ENCODE data around the gene KBTBD13.

The KBTBD13 gene

GRCh38 chr15:65037309-65037708, 39.2 kb upstream of the KBTBD13 start:
- TF ChIP-seq, protein P1, sequence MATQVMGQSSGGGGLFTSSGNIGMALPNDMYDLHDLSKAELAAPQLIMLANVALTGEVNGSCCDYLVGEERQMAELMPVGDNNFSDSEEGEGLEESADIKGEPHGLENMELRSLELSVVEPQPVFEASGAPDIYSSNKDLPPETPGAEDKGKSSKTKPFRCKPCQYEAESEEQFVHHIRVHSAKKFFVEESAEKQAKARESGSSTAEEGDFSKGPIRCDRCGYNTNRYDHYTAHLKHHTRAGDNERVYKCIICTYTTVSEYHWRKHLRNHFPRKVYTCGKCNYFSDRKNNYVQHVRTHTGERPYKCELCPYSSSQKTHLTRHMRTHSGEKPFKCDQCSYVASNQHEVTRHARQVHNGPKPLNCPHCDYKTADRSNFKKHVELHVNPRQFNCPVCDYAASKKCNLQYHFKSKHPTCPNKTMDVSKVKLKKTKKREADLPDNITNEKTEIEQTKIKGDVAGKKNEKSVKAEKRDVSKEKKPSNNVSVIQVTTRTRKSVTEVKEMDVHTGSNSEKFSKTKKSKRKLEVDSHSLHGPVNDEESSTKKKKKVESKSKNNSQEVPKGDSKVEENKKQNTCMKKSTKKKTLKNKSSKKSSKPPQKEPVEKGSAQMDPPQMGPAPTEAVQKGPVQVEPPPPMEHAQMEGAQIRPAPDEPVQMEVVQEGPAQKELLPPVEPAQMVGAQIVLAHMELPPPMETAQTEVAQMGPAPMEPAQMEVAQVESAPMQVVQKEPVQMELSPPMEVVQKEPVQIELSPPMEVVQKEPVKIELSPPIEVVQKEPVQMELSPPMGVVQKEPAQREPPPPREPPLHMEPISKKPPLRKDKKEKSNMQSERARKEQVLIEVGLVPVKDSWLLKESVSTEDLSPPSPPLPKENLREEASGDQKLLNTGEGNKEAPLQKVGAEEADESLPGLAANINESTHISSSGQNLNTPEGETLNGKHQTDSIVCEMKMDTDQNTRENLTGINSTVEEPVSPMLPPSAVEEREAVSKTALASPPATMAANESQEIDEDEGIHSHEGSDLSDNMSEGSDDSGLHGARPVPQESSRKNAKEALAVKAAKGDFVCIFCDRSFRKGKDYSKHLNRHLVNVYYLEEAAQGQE (IDR thresholded peaks at IDR 0.05; ENCODE audit: insufficient read depth in 1 of 2, low read depth in 2 of 2, low read length in 2 of 2), result no peak
- TF ChIP-seq POLR2AphosphoS5 (IDR thresholded peaks at IDR 0.05; ENCODE audit: low read depth, low read length) (no peak), FOXP2 (optimal IDR thresholded peaks at IDR 0.05; ENCODE audit: borderline replicate concordance, extremely low read depth, extremely low read length, insufficient read depth) (no peak), SIN3A (IDR thresholded peaks at IDR 0.05; ENCODE audit: borderline replicate concordance, insufficient read depth, low read length) (no peak), TAF1 (IDR thresholded peaks at IDR 0.05; ENCODE audit: borderline replicate concordance, insufficient read depth, low read length) (no peak)

DNA sequence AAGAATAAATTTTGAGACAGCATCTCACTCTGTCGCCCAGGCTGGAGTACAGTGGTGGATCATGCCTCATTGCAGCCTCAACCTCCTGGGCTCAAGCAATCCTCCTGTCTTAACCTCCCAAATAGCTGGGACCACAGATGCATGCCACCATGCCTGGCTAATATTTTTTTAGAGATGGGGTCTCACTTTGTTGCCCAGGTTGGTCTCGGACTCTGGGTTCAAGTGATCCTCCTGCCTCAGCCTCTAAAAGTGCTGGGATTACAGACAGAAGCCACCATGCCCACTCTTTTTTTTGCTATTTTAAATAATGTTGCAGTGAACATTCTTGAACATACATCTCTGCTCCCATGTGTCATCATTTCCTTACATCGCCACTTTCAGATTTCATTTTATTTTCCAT, 38.1 kb upstream of the KBTBD13 start:
- TF ChIP-seq SIN3A (IDR thresholded peaks at IDR 0.05; ENCODE audit: borderline replicate concordance, insufficient read depth, low read length) (no peak), FOXP2 (optimal IDR thresholded peaks at IDR 0.05; ENCODE audit: borderline replicate concordance, extremely low read depth, extremely low read length, insufficient read depth) (no peak), POLR2AphosphoS5 (IDR thresholded peaks at IDR 0.05; ENCODE audit: low read depth, low read length) (no peak), TAF1 (IDR thresholded peaks at IDR 0.05; ENCODE audit: borderline replicate concordance, insufficient read depth, low read length) (no peak)
- TF ChIP-seq, protein P1 (IDR thresholded peaks at IDR 0.05; ENCODE audit: insufficient read depth in 1 of 2, low read depth in 2 of 2, low read length in 2 of 2), result no peak

- TF ChIP-seq, protein P1 (IDR thresholded peaks at IDR 0.05; ENCODE audit: insufficient read depth in 1 of 2, low read depth in 2 of 2, low read length in 2 of 2), result no peak
- no peak for TF ChIP-seq FOXP2 (optimal IDR thresholded peaks at IDR 0.05; ENCODE audit: borderline replicate concordance, extremely low read depth, extremely low read length, insufficient read depth)
- TF ChIP-seq SIN3A (IDR thresholded peaks at IDR 0.05; ENCODE audit: borderline replicate concordance, insufficient read depth, low read length), result no peak
- no peak for TF ChIP-seq TAF1 (IDR thresholded peaks at IDR 0.05; ENCODE audit: borderline replicate concordance, insufficient read depth, low read length)
- no peak for TF ChIP-seq POLR2AphosphoS5 (IDR thresholded peaks at IDR 0.05; ENCODE audit: low read depth, low read length)
Observed at GRCh38 chr15:65038836-65039235, 37.7 kb upstream of the KBTBD13 start.

DNA sequence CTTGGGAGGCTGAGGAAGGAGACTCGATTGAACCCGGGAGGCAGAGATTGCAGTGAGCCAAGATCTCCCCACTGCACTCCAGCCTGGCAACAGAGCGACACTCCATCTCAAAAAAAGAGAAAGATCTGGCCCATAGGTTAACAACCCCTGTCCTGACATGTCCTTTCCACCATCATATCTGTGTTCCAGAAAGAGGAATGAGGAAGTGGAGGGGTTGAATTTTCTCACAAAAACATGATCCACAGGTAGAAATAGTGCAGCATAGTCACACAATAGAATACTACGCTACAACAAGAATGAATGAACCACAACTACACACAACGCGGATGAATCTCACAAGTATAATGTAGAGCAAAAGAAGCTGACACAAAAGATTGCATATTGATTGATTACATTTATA, 36.1 kb upstream of the KBTBD13 start:
- TF ChIP-seq, protein P1 (IDR thresholded peaks at IDR 0.05; ENCODE audit: insufficient read depth in 1 of 2, low read depth in 2 of 2, low read length in 2 of 2), result no peak
- no peak for TF ChIP-seq FOXP2 (optimal IDR thresholded peaks at IDR 0.05; ENCODE audit: borderline replicate concordance, extremely low read depth, extremely low read length, insufficient read depth)

- TF ChIP-seq FOXP2 (optimal IDR thresholded peaks at IDR 0.05; ENCODE audit: borderline replicate concordance, extremely low read depth, extremely low read length, insufficient read depth) (no peak), SIN3A (IDR thresholded peaks at IDR 0.05; ENCODE audit: borderline replicate concordance, insufficient read depth, low read length) (no peak), TAF1 (IDR thresholded peaks at IDR 0.05; ENCODE audit: borderline replicate concordance, insufficient read depth, low read length) (no peak), POLR2AphosphoS5 (IDR thresholded peaks at IDR 0.05; ENCODE audit: low read depth, low read length) (no peak)
- TF ChIP-seq, protein P1 (IDR thresholded peaks at IDR 0.05; ENCODE audit: insufficient read depth in 1 of 2, low read depth in 2 of 2, low read length in 2 of 2), result no peak
Observed at GRCh38 chr15:65041787-65042186, 34.8 kb upstream of the KBTBD13 start.

Measured in PFSK-1 (cell line).